IMR-90 (cell line): Measurements from ENCODE around the gene SESN2. TPM values are rescaled to one million over a fixed set of nuclear protein-coding genes. Genes with fewer than 3 reads are reported as not detected.

Experiments used
- ATAC-seq: fragments of 200-7000 bp; cut with Tn5 transposase; 2 replicates; pipeline ENCODE4 v1.9.1; 2020; ENCODE audit warnings: low read depth, mild to moderate bottlenecking, moderate library complexity
- BruUV-seq: library from RNA; stranded (reverse); fragments of 400-500 nt; replicated peaks from 2 replicates; lab custom pipeline; 2021; lab: Mats Ljungman, UMichigan
- CTCF ChIA-PET: fragments of 300-600 bp; formaldehyde crosslinking; extraction: SDS; loops from one replicate; lab custom pipeline; 2021; ENCODE audit warnings: antibody characterized with exemption; lab: Yijun Ruan, JAX
- POLR2A ChIA-PET: fragments of 300-600 bp; sonication (Branson Sonifier 250); formaldehyde crosslinking; loops from one replicate; lab custom pipeline; 2022; ENCODE audit warnings: antibody characterized with exemption; ENCODE audit not compliant: unreplicated experiment; lab: Charles Lee
- DNase-seq: peaks from one replicate; pipeline ENCODE4 v3.0.0; 2013
- H2AFZ ChIP-seq: replicated peaks from 2 replicates; pipeline ENCODE3; 2013; ENCODE audit warnings: low read length, mild to moderate bottlenecking; ENCODE audit not compliant: poor library complexity
- H2AK5ac ChIP-seq: 2 replicates; pipeline ENCODE4 v1.6.1; 2013; ENCODE audit warnings: low read depth, low read length, inconsistent platforms
- H2AK9ac ChIP-seq: replicated peaks from 2 replicates; pipeline ENCODE3; 2013; ENCODE audit warnings: mild to moderate bottlenecking, low read depth, low read length, moderate library complexity; ENCODE audit not compliant: poor library complexity
- H2BK120ac ChIP-seq: 2 replicates; pipeline ENCODE4 v1.6.1; 2013; ENCODE audit warnings: low read depth, low read length, inconsistent platforms
- H2BK15ac ChIP-seq: 3 replicates; pipeline ENCODE4 v1.6.1; 2013; ENCODE audit warnings: low read depth, low read length, inconsistent platforms
- H2BK20ac ChIP-seq: 2 replicates; pipeline ENCODE4 v1.6.1; 2013; ENCODE audit warnings: low read depth, mild to moderate bottlenecking, inconsistent platforms, low read length, moderate library complexity
- H2BK5ac ChIP-seq: 2 replicates; pipeline ENCODE4 v1.6.1; 2013; ENCODE audit warnings: mild to moderate bottlenecking, low read depth, low read length, inconsistent platforms; ENCODE audit not compliant: poor library complexity, severe bottlenecking
- H3K14ac ChIP-seq: replicated peaks from 2 replicates; pipeline ENCODE4 v1.6.1; 2013; ENCODE audit warnings: low read depth, low read length, inconsistent platforms
- H3K18ac ChIP-seq: 2 replicates; pipeline ENCODE4 v1.6.1; 2013; ENCODE audit warnings: low read depth, low read length, control low read depth
- H3K23ac ChIP-seq: 2 replicates; pipeline ENCODE4 v1.6.1; 2013; ENCODE audit warnings: low read depth, low read length, inconsistent platforms
- H3K27ac ChIP-seq: 2 replicates; pipeline ENCODE4 v1.5.1; 2013; ENCODE audit warnings: mild to moderate bottlenecking, control low read depth, low read length; ENCODE audit not compliant: insufficient read depth
- H3K27me3 ChIP-seq: 2 replicates; pipeline ENCODE4 v1.6.1; 2013; ENCODE audit warnings: low read length; ENCODE audit not compliant: control insufficient read depth, insufficient read depth
- H3K36me3 ChIP-seq: 2 replicates; pipeline ENCODE4 v1.6.1; 2013; ENCODE audit warnings: low read length, mixed read lengths; ENCODE audit not compliant: control insufficient read depth, insufficient read depth
- H3K4ac ChIP-seq: 2 replicates; pipeline ENCODE4 v1.6.1; 2013; ENCODE audit warnings: low read depth, low read length, inconsistent platforms
- H3K4me1 ChIP-seq: 2 replicates; pipeline ENCODE4 v1.6.1; 2013; ENCODE audit warnings: low read length, mixed read lengths; ENCODE audit not compliant: control insufficient read depth, insufficient read depth
- H3K4me2 ChIP-seq: 2 replicates; pipeline ENCODE4 v1.6.1; 2013; ENCODE audit warnings: low read depth, mild to moderate bottlenecking, control low read depth, low read length, moderate library complexity
- H3K4me3 ChIP-seq: 2 replicates; pipeline ENCODE4 v1.5.1; 2013; ENCODE audit warnings: low read depth, mild to moderate bottlenecking, control low read depth, low read length, moderate library complexity; ENCODE audit not compliant: insufficient read depth
- H3K56ac ChIP-seq: 2 replicates; pipeline ENCODE4 v1.6.1; 2013; ENCODE audit warnings: low read length, inconsistent platforms; ENCODE audit not compliant: insufficient read depth; ENCODE audit errors: extremely low read depth
- H3K79me1 ChIP-seq, 2 experiments: 2 replicates each; pipeline ENCODE4 v1.6.1; 2013; ENCODE audit warnings: low read length in 2 of 2, inconsistent platforms in 1 of 2, low read depth in 1 of 2
- H3K9ac ChIP-seq: 2 replicates; pipeline ENCODE4 v1.6.1; 2013; ENCODE audit warnings: low read depth, low read length, control low read depth
- H3K9me1 ChIP-seq: 2 replicates; pipeline ENCODE4 v1.6.1; 2013; ENCODE audit warnings: low read length, inconsistent platforms; ENCODE audit not compliant: insufficient read depth
- H3K9me3 ChIP-seq: 2 replicates; pipeline ENCODE4 v1.6.1; 2013; ENCODE audit warnings: low read length; ENCODE audit not compliant: control insufficient read depth, insufficient read depth
- H4K20me1 ChIP-seq: 2 replicates; pipeline ENCODE4 v1.6.1; 2013; ENCODE audit warnings: low read length, inconsistent platforms; ENCODE audit not compliant: insufficient read depth
- H4K5ac ChIP-seq: 2 replicates; pipeline ENCODE4 v1.6.1; 2013; ENCODE audit warnings: mild to moderate bottlenecking, low read depth, low read length, control low read depth
- H4K8ac ChIP-seq, 2 experiments: 2 replicates each; pipeline ENCODE4 v1.6.1; 2013; ENCODE audit warnings: low read depth in 2 of 2, low read length in 2 of 2, control low read depth in 1 of 2, inconsistent platforms in 1 of 2
- H4K91ac ChIP-seq: 2 replicates; pipeline ENCODE4 v1.6.1; 2013; ENCODE audit warnings: low read depth, low read length, inconsistent platforms; ENCODE audit not compliant: insufficient read depth
- CEBPB ChIP-seq: IDR thresholded peaks from 2 replicates; pipeline ENCODE4 v1.6.1; 2012; ENCODE audit warnings: low read depth, low read length, improper control_type of control experiment
- CHD1 ChIP-seq: IDR thresholded peaks from 2 replicates; pipeline ENCODE4 v1.6.1; 2012; ENCODE audit warnings: low read depth, low read length, improper control_type of control experiment
- ELK1 ChIP-seq: fragments of 150-350 bp; IDR thresholded peaks from 2 replicates; pipeline ENCODE4 v1.6.1; 2016; ENCODE audit warnings: low read depth, mild to moderate bottlenecking, low read length, moderate library complexity, borderline replicate concordance
- MXI1 ChIP-seq: IDR thresholded peaks from 2 replicates; pipeline ENCODE4 v1.6.1; 2012; ENCODE audit warnings: low read depth, mild to moderate bottlenecking, low read length, moderate library complexity, borderline replicate concordance
- NFE2L2 ChIP-seq: fragments of 150-350 bp; IDR thresholded peaks from 2 replicates; pipeline ENCODE4 v1.6.1; 2016; ENCODE audit warnings: low read depth, mild to moderate bottlenecking, low read length
- POLR2A ChIP-seq: IDR thresholded peaks from 2 replicates; pipeline ENCODE4 v1.6.1; 2012; ENCODE audit warnings: mild to moderate bottlenecking, low read depth, low read length
- RCOR1 ChIP-seq: IDR thresholded peaks from 2 replicates; pipeline ENCODE4 v1.6.1; 2012; ENCODE audit warnings: mild to moderate bottlenecking, low read length, improper control_type of control experiment; ENCODE audit not compliant: insufficient replicate concordance
- RFX5 ChIP-seq: IDR thresholded peaks from 2 replicates; pipeline ENCODE4 v1.8.0; 2012; ENCODE audit warnings: low read depth, mild to moderate bottlenecking, low read length, moderate library complexity
- WGBS, 2 experiments: methylation state at CpG; one replicate each; pipeline versions ENCODE4 v1.1.5 to v1.1.7; 2013; ENCODE audit warnings: missing lambda C conversion rate in 2 of 2; ENCODE audit not compliant: insufficient read length in 1 of 2; ENCODE audit errors: extremely low coverage in 2 of 2; 5-methylcytosine and 5-hydroxymethylcytosine counted together
- dilution Hi-C: fragments of 300-500 bp; cut with HindIII; formaldehyde crosslinking; loops from one replicate; pipeline ENCODE4 v1.14.3; 2018; ENCODE audit warnings: low sequenced_read_pairs; ENCODE audit not compliant: unreplicated experiment
- in situ Hi-C: fragments of 300-500 bp; cut with MboI; formaldehyde crosslinking; loops from 3 replicates; pipeline ENCODE4 v1.14.3; 2019; ENCODE audit warnings: low sequenced_read_pairs, inconsistent platforms, mixed read lengths
- intact Hi-C: fragments of 100-400 bp; cut with micrococcal nuclease; formaldehyde crosslinking; loops from 2 replicates; pipeline ENCODE4 v1.10.0; 2022
- polyA plus RNA-seq, 3 experiments: library from polyadenylated mRNA; depleted of rRNA; stranded (reverse); fragments of >200 nt; gene quantifications; 2 replicates each; pipeline ENCODE4 v1.2.3, GENCODE V29; 2012; ENCODE audit warnings: low replicate concordance in 1 of 3
- total RNA-seq: library from RNA; depleted of rRNA; stranded (reverse); fragments of >200 nt; gene quantifications from 2 replicates; pipeline ENCODE4 v1.2.3, GENCODE V29; 2012
- TF ChIP-seq, protein P1 (sequence below): conservative IDR thresholded peaks from 2 replicates; pipeline ENCODE4 v1.5.1; 2012; ENCODE audit warnings: mild to moderate bottlenecking, low read depth, low read length, improper control_type of control experiment

SESN2 gene
- total and polyA plus RNA-seq, 2 of the 4 experiments (the other 2 are of a cell fraction): 10.2 to 20.9 TPM

GRCh38 chr1:28288487-28288886, 29.2 kb downstream of the SESN2 start:
- no TSS peak for BruUV-seq
- CTCF ChIA-PET: no interaction called here
- ATAC-seq: no peak

More at GRCh38 chr1:28288487-28288886, 29.2 kb downstream of the SESN2 start:
- H2AK9ac ChIP-seq: no peak overlapping the region
- H4K8ac ChIP-seq: no peak overlapping the region
- intact Hi-C loops: no loop called here
- no peak overlapping the region for H3K4me2 ChIP-seq
- no peak overlapping the region for H2BK5ac ChIP-seq
- 0 out of 2 replicates have a peak overlapping the region, but pooled peaks have one; percentile 31 for H3K23ac ChIP-seq
- dilution Hi-C loops: no loop called here
- H2BK15ac ChIP-seq: no peak overlapping the region
- H3K4me1 ChIP-seq: no peaks in the 10 kb centered on the region
- H4K20me1 ChIP-seq: no peaks in the 10 kb centered on the region; the same call in 1 of the 2 replicates
- H3K79me1 ChIP-seq: no peaks in the 10 kb centered on the region
- H4K91ac ChIP-seq: no peak overlapping the region
- no peak overlapping the region for H2AFZ ChIP-seq
- DNase-seq: no peak
- no peak overlapping the region for H3K4me3 ChIP-seq
- H3K9ac ChIP-seq: no peak overlapping the region
- H3K18ac ChIP-seq: no peak overlapping the region
- no peak overlapping the region for H2BK120ac ChIP-seq
- 0 out of 2 replicates have a peak, but pooled peaks cover 1% of the 10 kb centered on the region for H3K36me3 ChIP-seq
- no peak overlapping the region for H3K27ac ChIP-seq
- WGBS, 2 experiments: 85% methylated on average over 3 of the region's 8 CpGs; no CpG with 5 or more reads in 1 of the 2 experiments
- no peak overlapping the region for H4K5ac ChIP-seq
- no peak overlapping the region for H3K14ac ChIP-seq
- no peaks in the 10 kb centered on the region for H3K9me3 ChIP-seq
- POLR2A ChIA-PET: no interaction called here
- H2BK20ac ChIP-seq: no peak overlapping the region
- H3K9me1 ChIP-seq: peaks cover 5% of the 10 kb centered on the region
- in situ Hi-C loops: no loop called here
- H2AK5ac ChIP-seq: no peak overlapping the region
- no peaks in the 10 kb centered on the region; the same call in 1 of the 2 replicates for H3K27me3 ChIP-seq
- no peak overlapping the region for H3K4ac ChIP-seq
- TF ChIP-seq POLR2A: no peak
- TF ChIP-seq, protein P1, sequence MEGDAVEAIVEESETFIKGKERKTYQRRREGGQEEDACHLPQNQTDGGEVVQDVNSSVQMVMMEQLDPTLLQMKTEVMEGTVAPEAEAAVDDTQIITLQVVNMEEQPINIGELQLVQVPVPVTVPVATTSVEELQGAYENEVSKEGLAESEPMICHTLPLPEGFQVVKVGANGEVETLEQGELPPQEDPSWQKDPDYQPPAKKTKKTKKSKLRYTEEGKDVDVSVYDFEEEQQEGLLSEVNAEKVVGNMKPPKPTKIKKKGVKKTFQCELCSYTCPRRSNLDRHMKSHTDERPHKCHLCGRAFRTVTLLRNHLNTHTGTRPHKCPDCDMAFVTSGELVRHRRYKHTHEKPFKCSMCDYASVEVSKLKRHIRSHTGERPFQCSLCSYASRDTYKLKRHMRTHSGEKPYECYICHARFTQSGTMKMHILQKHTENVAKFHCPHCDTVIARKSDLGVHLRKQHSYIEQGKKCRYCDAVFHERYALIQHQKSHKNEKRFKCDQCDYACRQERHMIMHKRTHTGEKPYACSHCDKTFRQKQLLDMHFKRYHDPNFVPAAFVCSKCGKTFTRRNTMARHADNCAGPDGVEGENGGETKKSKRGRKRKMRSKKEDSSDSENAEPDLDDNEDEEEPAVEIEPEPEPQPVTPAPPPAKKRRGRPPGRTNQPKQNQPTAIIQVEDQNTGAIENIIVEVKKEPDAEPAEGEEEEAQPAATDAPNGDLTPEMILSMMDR: no peak
- no peak for TF ChIP-seq ELK1
- TF ChIP-seq MXI1: no peak
- TF ChIP-seq RFX5: no peak
- TF ChIP-seq NFE2L2: no peak
- TF ChIP-seq CHD1: no peak
- TF ChIP-seq CEBPB: no peak
- TF ChIP-seq RCOR1: no peak
- no peak overlapping the region for H3K56ac ChIP-seq
